D721Med (cell line): ENCODE results near the gene CASP6.

Source experiments
- DNase-seq: peaks from one replicate; pipeline ENCODE4 v3.0.0; 2011; ENCODE audit warnings: low spot score; ENCODE audit not compliant: insufficient read length
- FAIRE-seq: peaks from 2 replicates; lab custom pipeline; 2011; peaks lifted over from hg19 to GRCh38; lab: Jason Lieb, UNC
- CTCF ChIP-seq: IDR thresholded peaks from 2 replicates; pipeline ENCODE4 v1.5.1; 2012; ENCODE audit warnings: mild to moderate bottlenecking, control low read depth; ENCODE audit not compliant: insufficient read depth; ENCODE audit errors: missing control alignments

Gene CASP6

DNA sequence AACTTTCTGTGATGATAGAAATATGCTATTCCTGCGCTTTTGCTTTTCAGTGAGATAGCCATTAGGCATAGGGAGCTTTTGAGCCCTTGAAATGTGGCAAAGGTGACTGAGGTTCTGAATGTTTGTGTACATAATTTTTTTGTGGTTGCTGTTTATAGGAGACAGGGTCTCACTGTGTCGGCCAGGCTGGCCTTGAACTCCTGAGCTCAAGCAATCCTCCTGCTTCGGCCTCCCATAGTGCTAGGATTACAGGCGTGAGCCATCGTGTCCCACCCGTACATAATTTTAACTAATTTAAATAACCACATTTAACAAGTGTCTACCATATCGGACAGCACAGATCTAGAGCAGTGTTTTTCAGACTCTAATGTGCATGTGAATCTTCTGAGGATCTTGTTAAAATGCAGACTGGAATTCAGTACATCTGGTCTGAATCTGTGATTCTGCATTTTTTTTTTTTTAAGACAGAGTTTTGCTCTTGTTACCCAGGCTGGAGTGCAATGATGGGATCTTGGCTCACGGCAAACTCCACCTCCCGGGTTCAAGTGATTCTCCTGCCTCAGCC lies 45.3 kb downstream of the CASP6 start:
- no peak for DNase-seq
- no peak for TF ChIP-seq CTCF
- FAIRE-seq: no peak

GRCh38 chr4:109655396-109655795 lies 47.8 kb downstream of the CASP6 start:
- FAIRE-seq (no peak), DNase-seq (no peak)
- no peak for TF ChIP-seq CTCF

DNA sequence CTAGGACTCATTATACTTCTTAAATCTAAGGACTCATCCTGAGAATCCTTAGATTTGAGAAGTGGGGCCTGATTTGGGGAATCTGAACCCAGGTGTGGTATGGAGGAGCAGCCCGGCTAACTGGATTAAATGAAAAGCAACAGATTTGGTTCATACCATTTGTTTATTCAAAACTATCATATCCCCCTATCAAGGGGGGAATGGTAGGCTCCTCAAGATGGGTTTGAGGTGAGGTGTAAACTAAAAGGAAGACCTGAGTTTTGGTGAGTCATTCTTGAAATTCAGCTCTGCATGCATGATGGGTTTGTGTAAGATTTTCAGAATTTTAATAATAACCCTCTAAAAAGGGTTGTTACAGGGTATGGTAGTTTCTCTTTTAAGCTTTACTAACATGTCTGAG lies 53.4 kb downstream of the CASP6 start:
- DNase-seq (no peak), FAIRE-seq (no peak)
- TF ChIP-seq CTCF: no peak

DNA sequence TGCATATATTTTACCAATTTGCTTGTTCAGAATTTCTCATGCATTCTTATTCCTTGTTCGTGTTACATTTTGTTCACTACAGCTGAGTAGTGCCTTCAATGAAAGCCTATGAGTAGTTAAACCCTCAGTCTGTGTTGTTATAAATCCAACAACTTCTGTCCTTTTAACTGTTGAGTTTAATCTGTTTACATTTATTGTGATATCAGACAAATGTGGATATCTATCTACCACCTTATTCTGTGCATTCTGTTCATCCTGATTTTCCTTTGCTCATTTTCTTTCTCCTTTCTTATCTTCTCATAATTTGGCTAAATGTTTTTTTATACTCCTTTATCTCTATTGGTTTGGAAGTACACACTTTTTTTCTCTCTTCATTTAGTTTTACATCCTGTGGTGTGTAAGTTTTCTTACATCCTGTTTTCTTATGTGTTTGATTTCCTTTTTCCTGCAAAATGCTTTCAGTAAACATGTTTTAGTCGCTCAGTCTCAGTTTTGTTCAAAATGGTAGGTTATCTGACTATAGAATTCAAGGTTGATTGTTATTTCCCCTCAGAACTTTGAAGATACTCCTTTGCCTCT lies 54.2 kb downstream of the CASP6 start:
- DNase-seq (no peak), FAIRE-seq (no peak)
- no peak for TF ChIP-seq CTCF

DNA sequence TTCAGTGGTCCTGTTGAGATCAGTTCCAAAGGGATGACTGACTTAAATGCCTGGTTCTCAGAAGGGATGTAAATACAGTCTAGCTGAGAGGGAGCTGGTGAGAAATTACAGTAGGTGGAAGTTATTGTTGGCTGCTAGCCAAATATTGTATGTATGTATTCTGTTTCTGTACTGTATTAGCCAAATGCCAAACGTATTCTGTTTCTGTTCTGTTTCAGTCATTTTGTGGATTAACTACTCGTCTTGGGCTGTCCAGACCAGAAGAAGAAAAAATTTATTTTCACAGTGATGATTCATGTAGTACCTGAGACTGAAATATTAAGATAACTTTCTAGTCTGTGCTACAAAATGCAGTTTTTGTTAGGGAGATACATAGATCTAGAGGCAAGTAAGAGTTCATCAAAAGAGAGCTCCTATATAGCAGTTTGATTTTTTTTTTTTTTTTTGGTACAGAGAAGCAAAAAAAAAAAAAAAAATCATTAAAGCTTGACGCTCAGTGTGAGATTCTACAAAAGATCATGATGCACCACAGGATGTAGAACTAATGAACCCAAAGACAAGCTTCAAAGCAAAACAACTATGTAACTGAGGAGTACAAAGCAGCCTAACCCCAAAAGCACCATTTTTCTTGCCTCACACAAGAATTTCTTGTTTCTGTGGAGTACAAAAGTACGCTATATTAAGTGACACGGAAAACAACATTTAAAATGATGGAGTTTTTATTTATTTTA lies 54.8 kb downstream of the CASP6 start:
- DNase-seq: no peak
- no peak for FAIRE-seq
- TF ChIP-seq CTCF: no peak

- no peak for TF ChIP-seq CTCF
- DNase-seq (no peak), FAIRE-seq (no peak)
Measured at GRCh38 chr4:109645874-109646710, 57.2 kb downstream of the CASP6 start.

- no peak for TF ChIP-seq CTCF
- no peak for FAIRE-seq
- DNase-seq: no peak
Measured at GRCh38 chr4:109640644-109641043, 62.6 kb downstream of the CASP6 start.
